Measurements from ENCODE around the gene STRN4.

DNA sequence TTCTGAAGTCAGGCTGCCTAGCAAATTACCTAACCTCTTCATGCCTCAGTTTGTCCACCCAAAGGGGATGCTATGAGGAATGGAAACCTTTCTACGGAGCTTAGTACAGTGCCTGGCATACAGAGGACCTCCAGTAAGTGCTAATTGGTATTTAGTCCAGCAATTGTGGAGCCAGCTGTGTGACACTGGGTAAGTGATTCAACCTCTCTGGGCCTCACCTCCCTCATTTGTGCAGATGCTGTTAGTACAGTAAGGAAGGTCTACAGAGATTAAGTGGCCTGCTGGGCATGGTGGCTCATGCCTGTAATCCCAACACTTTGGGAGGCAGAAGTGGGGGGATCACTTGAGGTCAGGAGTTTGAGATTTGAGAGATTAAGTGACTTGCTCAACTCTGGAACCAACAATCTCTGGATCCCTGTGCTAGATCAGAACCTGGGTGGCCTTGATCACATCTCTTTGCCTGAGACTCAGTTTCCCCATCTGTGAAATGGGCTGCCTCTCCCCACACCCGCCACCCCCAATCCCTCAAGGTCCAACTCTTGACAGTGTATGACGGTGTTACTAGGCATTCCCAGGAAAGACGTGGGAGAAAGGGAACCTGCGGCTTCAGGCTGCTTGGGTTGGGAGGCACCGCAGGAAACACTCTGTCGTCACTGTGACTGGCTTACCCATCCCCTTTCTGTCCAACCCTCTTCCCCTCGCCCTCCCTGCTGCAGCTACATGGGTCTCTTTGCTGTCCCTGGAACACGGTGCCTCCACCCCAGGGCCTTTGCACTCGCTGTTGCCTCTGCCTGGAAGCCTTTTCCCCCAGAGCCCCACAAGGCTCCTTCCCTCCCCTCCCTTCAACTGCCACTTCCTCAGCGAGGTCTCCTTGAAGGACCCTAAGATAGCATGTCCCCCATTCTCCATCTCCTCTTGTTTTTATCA is 47.6 kb downstream of the STRN4 start:
- TF ChIP-seq POLR2A (IDR thresholded peaks at IDR 0.05; ENCODE audit: low read depth, low read length): no peak
- TF ChIP-seq POLR2AphosphoS5 (IDR thresholded peaks at IDR 0.05; ENCODE audit: low read depth, low read length): no peak
- no peak for TF ChIP-seq TAF1 (IDR thresholded peaks at IDR 0.05; ENCODE audit: low read depth, low read length)
- TF ChIP-seq POU2F2 (IDR thresholded peaks at IDR 0.05; ENCODE audit: low read depth, low read length): no peak

Data from GM12891 (cell line).